ENCODE measurements around the gene MAGOH.
"Not testable (repeated sequence)": the region's sequence is repeated elsewhere in the genome, so short reads cannot be mapped to it uniquely, and the experiment has no call there.

MAGOH gene

DNA sequence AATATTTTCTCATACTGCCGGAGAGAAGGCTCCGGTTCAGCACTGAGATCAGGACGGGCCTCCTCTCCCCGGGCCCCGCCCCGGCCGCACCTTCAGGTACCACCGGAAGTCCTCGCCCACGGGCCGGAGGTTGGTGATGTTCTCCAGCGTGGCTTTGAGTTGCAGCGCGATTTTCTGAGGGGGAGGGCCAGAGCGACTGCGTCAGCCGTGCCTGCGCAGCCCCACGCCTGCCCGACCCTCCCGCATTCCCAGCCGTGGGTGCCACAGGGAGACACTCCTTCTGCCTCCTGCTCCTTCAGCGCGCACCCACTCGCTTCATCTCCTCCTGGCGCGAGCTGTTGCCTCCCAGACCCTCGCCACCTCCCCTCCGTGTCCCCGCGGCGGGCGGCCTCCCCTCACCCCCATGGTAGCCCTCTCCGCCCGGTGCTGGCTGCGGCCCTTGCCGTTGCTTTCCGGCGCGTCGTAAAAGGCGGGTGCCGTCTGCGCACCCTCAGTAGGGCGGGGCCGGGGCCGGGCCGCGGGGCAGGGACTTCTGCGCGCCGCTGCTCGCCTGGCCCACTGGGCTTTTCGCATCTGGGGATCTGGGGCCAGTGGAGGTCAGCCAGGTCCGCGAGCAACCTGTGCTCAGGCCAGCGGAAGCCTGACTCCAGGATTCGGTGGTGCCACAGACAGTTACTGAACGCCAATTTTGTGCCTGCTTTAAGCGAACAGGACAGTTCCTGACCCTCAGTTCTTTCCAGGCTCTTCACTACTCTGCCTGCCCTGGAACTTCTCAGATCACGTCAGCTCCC lies 18.0 kb downstream of the MAGOH start, which contains the start of gene CZIB:
Gene CZIB (minus strand): TSS at position 464 of the 791 bp plus-strand sequence. CDS start 59 bp downstream, at position 405.
- DNase-seq (ENCODE audit: low spot score): peak; percentile 89

DNA sequence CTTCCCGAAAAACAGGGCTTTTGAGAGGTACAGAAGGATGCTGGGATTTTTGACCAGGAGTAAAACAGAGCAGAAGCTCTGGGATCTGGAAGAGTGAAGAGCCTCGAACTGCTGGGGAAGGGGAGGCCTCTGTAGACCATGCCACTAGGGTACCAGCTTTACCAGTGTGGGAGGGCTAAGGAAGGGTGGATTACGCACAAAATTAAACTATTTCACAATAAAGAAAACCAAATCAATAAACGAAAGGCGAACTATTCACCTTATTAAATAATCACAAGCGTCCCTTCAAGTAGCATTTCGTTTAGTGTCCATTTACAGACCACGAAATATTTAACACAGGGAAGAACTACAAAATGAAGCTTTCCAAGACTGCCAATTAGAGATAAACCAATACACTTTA lies 18.6 kb downstream of the MAGOH start:
- DNase-seq (ENCODE audit: low spot score): no peak

DNA sequence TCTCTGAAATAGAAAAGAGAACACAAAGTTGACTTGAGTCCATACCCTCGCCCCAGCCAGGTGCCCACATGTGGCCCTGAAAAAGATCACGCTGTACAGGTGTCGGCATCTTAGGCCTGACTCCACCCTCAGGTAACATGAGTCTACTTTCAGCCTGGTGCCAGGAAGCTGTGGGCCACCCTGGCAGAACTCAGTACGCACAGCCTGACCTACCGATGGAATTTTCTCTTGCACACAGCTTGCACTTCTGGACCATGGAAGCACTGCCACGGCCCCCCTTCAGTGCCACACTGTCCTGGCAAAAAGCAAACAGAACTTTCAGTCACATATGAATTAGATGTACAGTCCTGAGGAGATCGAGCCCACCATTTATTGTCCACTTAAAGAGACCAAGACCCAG lies 20.1 kb downstream of the MAGOH start:
- no peak for DNase-seq (ENCODE audit: low spot score)

DNA sequence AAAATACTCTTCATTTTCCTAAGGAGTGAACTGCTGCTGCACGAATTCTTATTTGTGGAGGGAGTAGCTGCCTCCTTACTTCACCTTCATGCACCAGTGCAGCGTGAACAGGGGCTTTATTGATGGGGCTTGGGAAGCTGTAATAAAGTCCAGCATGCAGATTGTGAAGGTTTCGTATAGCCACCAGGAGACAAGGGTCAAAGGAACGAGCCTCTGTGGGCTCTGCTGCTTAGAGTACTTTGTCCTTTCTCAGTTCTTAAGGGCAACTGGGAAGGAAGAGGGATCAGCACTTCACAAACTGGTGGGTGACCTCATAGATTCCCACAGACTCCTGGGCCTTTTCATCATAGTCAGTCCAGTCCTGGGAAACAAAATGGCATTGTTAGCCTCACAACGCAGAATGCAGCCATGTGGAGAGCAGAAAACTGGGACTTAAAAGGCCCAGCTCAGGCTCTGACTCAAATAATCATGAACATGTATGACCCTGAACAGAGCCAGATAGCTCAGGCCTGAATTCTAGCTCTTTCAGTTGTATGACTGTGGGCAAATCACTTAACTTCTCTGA lies 23.9 kb downstream of the MAGOH start:
- DNase-seq (ENCODE audit: low spot score): no peak

DNA sequence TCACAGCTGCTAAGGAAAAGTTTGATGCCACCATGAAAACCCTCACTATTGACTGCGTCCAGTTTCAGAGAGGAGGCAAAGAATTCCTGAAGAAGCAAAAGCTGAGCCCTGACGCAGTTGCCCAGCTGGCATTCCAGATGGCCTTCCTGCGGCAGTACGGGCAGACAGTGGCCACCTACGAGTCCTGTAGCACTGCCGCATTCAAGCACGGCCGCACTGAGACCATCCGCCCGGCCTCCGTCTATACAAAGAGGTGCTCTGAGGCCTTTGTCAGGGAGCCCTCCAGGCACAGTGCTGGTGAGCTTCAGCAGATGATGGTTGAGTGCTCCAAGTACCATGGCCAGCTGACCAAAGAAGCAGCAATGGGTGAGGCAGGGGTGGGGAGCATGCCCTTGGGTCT lies 27.4 kb downstream of the MAGOH start:
- no peak for DNase-seq (ENCODE audit: low spot score)

DNA sequence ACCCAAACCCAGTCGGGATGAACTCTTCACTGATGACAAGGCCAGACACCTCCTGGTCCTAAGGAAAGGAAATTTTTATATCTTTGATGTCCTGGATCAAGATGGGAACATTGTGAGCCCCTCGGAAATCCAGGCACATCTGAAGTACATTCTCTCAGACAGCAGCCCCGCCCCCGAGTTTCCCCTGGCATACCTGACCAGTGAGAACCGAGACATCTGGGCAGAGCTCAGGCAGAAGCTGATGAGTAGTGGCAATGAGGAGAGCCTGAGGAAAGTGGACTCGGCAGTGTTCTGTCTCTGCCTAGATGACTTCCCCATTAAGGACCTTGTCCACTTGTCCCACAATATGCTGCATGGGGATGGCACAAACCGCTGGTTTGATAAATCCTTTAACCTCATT lies 28.0 kb downstream of the MAGOH start:
- no peak for DNase-seq (ENCODE audit: low spot score)

DNA sequence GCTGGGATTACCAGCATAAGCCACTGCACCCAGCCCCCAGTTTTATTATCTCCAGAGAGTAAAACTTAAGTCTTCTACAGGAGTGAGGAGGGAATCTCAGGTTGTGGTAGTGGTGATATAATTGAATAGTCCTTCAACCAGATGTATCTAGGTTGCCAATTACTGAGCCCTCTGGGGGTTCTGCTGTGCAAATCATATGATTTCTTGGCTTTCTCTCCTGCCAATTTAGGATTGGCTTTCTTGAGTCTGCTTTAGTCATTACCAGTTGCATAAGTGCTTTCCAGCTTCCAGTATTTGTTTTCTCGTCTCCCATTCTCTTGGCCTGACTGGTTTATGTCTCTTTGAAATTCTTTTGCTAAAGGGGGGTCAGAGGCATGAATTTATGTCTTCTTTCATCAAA lies 30.6 kb downstream of the MAGOH start:
- no peak for DNase-seq (ENCODE audit: low spot score)

DNA sequence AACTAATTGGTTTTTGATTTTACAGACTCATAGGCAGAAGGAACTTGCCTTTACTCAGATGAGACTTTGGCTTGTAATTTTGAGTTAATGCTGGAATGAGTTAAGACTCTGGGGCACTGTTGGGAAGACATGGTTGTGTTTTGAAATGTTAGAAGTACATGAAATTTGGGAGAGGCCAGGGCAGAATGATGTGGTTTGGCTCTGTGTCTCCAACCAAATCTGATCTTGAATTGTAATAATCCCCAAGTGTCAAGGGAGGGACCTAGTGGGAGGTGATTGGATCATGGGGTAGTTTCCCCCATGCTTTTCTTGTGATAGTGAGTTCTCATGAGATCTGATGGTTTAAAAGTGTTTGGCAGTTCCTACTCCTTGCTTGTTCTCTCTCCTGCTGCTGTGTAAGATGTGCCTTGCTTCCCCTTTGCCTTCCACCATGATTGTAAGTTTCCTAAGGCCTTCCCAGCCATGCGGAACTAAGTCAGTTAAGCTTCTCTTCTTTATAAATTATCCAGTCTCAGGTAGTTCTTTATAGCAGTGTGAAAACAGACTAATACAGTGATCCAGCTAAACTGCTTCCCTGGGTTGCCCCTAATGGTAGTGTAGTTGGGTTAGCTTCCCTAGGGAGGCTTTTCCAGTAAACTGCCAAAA lies 31.5 kb downstream of the MAGOH start:
- DNase-seq (ENCODE audit: low spot score): no peak

DNA sequence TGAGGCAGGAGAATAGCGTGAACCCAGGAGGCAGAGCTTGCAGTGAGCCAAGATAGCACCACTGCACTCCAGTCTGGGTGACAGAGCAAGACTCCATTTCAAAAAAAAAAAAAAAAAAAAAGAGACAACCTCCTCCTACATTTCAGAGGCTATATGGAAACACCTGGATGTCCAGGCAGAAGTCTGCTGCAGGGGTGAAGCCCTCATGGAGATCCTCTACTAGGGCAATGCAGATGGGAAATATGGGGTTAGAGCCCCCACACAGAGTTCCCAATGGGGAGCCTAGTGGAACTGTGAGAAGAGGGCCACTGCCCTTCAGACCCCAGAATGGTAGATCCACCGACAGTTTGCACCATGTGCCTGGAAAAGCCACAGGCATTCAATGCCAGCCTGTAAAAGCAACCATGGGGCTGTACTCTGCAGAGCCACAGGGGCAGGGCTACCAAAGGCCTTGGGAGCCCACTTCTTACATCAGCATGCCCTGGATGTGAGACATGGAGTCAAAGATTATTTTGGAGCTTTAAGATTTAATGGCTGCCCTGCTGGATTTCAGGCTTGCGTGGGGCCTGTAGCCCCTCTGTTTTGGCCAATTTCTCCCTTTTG lies 32.1 kb downstream of the MAGOH start:
- not testable (repeated sequence) for DNase-seq (ENCODE audit: low spot score)

DNA sequence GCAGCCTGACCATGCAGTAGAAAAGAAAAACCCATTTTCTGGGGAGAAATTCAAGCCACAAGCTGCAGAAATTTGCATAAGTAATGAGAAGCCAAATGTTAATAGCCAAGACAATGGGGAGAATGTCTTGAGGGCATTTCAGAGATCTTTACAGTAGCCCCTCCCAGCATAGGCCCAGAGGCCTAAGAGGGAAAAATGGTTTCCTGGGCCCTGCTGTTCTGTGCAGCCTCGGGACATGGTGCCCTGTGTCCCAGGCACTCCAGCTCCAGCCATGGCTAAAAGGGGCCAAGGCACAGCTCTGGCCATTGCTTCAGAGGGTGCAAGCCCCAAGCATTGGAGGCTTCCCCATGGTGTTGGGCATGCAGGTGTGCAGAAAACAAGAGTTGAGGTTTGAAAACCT lies 32.8 kb downstream of the MAGOH start:
- not testable (repeated sequence) for DNase-seq (ENCODE audit: low spot score)

DNA sequence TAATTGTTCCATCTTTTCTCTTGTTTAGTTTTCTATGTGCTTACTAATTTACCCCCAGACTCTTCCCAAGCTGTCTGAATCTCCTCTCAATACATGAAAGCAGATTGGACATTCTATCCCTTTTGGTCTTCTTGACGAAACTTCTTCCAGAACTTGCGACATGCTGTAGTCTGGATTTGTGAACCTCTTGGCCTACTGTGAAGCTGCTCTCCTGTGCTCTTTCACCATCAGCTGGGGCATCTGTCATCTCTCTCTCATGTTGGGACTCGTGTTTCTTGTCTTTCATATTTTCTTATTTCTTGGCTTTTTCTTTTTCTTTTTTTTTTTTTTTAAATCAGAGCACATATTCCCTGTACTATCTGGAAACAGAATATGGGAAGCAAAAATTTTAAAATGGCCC lies 34.9 kb downstream of the MAGOH start:
- no peak for DNase-seq (ENCODE audit: low spot score)

DNA sequence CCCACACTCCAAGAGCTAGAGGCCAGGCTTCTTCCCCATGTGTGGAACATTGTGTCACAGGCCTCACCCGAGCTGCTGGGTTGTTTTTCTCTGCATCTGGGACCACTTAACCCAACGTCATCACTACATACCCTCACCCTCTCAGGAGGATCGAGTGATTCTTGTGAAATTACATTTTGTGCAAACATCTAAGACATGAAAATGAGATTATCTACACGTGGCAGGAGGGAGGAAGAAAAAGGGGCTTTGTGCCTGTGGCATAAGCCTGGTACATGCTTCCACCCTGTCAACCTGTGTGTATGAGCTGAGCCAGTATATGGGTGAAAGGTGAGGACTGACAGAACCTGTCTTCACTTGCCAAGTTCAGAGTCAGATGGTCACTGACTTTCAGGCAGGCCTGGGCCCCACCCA lies 40.1 kb downstream of the MAGOH start:
- DNase-seq (ENCODE audit: low spot score): peak; percentile 31

DNA sequence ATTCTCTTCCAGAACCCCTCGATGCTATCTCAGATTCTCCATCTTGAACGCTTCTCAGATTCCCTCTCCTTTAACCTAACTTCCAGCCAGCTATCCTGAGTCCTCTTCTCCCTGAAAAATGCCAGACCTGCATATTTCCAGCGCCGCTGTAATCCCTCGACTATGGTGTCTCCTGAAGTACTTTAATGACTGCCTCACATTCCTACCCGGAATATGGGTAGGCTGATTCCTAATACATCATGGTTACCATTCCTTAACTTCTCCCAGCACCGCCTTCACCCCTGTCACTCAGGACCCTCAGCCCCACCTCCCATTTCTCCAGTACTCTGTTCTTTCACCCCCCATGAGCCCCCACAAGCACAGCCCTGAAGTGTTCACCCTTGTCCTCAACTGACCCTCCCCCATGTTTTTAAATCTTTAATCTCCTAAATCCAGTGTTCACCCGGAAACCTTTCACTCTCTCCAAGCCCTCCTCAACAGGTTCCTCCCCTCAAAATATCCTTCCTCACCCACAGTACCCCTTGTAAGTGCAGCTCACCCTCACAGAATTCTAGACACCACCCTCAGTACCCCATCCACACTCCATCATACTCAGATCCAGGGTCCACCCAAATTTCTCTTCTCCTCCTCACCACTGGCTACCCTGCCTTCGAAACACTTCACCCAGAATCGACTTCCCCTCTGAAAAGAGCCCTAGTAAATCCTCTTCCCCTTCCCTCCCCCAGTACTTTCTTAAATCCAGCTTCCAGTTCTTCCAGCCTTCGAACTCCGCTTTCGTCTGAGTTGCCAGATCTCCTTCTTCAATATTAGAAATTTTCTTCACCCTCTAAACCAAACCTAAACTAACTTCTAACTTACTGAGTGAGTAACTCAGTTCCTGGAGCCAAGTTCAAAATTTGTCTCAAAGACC lies 40.8 kb downstream of the MAGOH start:
- no peak for DNase-seq (ENCODE audit: low spot score)

DNA sequence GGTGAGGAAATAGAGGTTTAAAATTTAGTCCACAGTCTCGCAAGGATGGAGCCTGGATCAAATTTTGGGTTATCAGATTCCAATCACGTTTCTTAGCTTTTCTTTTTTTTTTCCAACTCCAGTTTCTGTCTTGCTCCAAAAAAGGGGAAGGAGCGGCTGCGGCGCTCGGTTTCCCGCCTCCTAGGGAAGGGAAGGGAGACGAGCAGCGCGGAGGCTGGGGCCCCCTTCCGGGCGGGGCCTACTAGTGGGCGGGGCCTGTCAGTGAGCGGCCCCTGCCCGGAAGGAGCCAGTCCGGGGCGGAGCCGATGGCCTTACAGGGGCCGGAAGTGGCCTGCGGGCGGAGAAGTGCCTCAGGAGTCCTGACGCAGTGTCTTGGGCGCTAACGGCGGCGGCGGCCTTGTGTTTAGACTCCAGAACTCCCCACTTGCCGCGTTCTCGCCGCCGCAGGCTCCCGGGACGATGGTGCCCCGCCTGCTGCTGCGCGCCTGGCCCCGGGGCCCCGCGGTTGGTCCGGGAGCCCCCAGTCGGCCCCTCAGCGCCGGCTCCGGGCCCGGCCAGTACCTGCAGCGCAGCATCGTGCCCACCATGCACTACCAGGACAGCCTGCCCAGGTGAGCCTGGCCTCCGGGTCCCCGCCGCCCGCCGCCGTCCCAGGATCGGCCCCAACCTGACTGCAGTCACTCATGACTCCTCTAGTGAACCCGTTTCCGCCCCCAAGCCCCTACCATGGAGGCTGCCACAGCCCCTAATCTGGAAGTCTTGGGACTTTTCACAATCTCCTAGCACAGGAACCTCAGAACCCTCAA lies 41.6 kb downstream of the MAGOH start, which contains the start of gene CPT2:
Gene CPT2 (plus strand): TSS at position 340 of the 806 bp plus-strand sequence. CDS start 120 bp downstream, at position 460.
- DNase-seq (ENCODE audit: low spot score): peak; percentile 89

DNA sequence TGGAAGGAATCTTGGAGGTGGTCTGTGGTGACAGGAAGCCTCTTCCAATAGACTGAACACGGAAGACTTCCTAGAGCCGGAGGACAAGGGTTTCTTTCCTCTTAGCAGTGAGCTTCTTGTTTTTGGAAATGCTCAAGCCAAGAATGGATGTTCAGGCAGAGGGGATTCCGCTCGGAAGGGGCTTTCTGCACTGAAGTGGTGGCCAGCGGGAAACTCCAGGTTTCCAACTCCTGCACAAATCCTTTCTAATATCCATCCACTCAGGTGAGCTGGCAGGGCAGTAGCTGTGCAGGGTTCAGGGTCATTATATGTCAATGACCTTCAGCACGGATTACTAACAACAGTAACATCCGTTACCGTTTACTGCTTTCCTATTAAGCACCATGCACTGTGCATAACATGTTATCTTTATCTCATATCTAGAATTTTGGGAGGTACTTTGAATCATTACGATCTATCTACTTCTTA lies 42.3 kb downstream of the MAGOH start:
- no peak for DNase-seq (ENCODE audit: low spot score)

DNA sequence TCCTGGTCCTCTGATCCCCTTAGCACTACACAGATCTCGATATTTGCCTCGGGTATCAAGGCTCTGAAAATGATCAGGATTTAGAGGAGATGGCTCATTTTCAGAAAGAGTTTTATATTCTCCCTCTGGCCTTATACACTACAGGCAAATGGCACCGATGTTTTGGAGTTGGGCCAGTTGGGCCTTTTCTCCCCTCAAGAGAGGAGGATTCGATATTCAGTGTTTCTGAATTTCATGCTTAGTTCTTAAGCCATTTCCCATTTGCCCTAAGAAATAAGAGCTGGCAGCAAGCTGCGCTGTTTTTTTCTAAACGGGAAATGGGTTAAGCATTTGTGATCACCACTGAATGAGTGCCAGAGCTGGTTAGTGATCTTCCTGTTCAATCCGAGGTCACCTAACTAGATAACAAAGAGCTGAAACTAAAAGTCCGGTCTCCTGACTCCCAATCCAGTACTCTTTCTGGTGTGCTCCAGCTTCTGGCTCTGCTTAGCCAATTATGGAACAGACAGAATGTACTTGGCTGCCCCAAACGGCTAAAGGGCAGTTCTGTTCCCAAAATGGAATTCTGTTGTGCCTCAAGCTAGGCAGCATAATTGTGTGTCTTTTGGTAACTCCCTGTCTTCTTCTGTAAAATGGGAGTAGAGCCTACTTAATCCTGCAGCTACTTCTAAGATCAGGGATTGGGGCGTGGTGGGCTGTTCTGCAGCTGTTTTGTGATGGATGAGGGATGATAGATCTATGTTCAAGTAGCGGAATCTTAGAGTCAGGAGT lies 42.9 kb downstream of the MAGOH start:
- DNase-seq (ENCODE audit: low spot score): no peak

DNA sequence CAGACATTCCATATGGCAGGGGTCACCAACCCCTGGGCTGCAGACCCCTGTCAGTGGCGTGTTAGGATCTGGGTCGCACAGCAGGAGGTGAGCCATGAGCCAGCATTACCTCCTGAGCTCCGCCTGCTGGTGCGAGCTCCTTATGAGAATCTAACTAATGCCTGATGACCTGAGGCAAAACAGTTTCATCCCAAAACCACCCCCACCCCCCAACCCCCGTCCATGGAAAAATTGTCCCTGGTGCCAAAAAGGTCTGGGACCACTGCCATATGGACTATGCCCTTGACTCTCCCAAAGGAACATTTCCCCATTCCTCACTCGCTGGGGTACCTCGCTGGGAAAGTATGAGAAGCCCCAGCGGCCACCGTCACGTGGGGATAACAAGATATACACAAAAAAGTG lies 48.1 kb downstream of the MAGOH start:
- no peak for DNase-seq (ENCODE audit: low spot score)

DNA sequence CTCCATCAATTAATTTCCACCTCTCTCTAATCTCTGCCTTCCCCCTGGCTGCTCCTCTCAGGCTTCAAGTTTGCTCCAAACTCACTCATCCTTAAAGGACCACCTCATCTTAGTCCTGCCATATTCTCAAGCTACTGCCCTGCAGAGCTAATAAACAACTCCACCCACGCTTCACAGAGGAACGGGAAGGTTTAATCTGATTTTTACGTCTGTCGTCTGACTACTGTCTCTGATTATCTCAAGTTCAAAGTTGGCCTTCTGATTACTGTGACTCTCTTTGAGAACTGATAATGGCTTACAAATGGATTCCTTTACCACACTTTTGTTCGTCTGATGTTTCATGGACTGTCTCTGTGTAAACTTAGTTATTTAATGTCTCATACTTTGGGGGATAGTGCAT lies 49.3 kb downstream of the MAGOH start:
- no peak for DNase-seq (ENCODE audit: low spot score)

DNA sequence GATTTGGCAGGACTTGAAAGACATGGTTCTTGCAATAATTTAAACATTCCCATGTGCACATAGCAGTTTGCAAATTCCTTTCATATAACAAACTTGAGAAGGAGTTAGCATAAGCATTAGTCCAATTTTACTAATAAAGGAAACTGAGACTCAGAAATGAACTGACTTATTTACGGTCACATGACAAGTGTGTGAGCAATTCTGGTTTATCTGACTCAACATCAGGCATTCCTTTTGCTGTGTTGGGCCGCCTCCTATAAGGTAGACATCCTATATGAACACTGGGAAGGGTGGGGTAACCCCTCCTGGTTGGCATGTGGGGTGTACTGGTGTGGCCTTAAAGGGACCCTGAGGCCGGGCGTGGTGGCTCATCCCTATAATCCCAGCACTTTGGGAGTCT lies 50.2 kb downstream of the MAGOH start:
- no peak for DNase-seq (ENCODE audit: low spot score)
